Hindlimb muscle (tissue), 1 donor: ENCODE measurements around the gene CLSTN2. TPM values are rescaled to one million over a fixed set of nuclear protein-coding genes. Genes with fewer than 3 reads are reported as not detected.

Experiments used
- DNase-seq: peaks from one replicate; pipeline ENCODE4 v3.0.0-alpha.2; 2013
- polyA plus RNA-seq: library from polyadenylated mRNA; unstranded; fragments of 120-200 nt; gene quantifications from one replicate; pipeline ENCODE4 v1.2.1, GENCODE V29; 2013; ENCODE audit not compliant: insufficient read length

CLSTN2 gene
- polyA plus RNA-seq, 1 donor = 2.5 TPM

DNA sequence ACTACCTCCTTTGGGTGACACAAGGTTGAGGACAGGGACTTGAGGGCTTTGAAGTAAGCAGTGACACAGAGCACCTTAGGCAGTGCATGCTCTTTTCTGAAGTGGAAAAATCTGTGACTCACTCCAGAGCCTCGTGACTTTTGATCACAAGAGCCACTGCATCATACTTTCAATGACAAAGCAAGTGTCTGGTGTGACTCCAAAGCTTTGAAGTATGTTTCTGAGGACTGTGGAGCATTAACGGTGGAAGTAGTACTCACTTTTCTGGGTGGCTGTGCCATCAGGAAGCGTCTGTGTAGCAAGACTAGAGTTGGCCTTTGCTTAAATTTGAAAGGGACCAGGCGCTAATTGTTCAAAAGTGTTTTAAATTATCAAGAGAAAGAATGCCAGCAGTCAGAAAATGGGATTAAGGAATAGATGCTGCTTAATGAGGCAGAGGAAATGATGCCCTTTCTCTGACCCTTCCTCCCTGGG, 532.2 kb downstream of the CLSTN2 start:
- no peak for DNase-seq

- no peak for DNase-seq
These were observed 532.9 kb downstream of the CLSTN2 start for GRCh38 chr3:140467796-140468315.

DNA sequence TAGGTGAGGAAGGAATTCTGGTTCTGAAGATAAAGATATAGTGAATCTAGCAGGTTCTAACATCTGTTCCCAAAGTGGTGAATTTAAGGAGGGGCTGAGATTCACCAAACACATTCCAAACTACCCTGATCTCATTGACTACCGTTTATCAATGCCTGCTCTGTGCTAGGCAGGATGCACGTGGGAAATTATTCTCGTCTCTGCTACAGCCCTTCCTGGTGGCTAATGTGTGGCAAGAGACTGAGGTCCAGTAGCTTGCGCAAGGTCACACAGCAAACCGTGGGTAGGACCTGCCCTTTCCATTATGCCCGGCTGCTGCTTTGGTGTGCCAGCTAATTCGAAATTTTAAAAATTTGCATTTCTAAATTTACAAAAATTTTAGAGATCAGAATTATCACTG, 533.4 kb downstream of the CLSTN2 start:
- no peak for DNase-seq

GRCh38 chr3:140469491-140469890, 534.5 kb downstream of the CLSTN2 start:
- DNase-seq = no peak

GRCh38 chr3:140470211-140470610, 535.2 kb downstream of the CLSTN2 start:
- DNase-seq = no peak

DNA sequence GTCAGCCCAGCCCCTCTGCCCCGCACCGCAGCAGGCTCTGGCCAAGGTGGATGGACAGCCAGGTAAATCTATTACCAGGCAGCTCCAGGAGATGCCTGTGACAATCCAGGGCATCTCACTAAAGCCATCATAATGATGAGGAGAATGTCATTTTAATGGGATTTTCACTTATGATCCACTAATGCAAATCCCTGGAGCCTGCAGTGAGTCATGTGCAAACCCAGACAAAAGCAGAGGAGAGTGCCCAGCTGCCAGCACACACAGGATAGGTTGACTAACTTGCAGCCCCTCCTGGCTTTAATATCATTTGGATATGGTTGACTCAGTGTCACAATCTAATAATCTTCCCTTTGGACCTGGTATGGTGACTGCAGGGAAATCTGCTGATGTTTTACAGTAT, 536.0 kb downstream of the CLSTN2 start:
- DNase-seq = no peak

DNA sequence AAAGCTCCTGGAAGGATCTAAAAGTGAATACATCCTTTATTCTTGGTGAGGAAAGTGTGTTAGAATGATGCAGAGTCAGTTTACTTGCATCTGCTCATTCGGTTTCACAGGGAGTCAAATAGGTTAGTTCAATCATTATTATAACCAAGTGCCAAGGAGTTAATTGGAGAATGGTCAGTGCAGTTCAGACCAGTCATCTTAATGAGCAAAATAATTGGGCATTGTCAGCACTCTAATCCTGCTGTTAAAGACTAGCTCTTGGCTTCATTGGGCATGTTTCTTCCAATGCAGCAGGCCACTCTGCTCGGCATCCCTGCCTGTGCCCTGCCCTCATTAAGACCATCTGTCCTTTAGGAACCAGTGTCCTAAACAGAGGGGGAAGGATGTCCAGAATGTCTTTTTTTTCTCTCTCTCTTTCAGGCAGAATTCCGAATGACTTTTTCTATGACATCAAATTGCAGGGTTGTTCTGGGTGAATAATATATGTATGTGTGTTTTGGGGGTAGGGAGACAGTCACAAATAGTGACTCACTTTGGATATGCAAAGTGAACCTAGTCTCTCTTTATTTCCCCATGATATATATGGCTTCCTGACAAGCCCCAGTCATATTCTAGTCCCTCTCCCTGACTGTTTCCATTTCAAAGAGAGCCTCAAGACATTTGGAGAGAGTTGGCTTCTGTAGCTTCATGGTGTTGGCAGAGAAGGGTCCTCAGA, 537.5 kb downstream of the CLSTN2 start:
- DNase-seq = no peak

DNA sequence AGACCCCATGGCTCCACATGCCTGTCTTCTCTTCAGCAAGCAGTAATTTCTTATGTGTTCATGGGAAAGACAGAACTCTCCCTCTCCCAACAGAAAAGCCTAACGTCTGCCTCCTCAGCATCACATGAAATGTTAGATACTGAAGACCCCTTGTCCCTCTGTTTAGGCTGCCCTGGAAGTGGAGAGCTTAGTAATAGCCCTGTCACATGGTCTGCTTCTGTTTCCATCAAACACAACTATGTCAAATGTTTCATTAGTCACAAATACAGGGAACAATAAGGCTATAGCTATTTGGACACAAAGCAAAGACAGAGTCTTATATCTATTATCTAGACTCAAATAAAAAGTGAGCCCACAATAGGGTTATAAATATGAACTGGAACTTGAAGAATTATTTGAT, 552.6 kb downstream of the CLSTN2 start:
- no peak for DNase-seq

DNA sequence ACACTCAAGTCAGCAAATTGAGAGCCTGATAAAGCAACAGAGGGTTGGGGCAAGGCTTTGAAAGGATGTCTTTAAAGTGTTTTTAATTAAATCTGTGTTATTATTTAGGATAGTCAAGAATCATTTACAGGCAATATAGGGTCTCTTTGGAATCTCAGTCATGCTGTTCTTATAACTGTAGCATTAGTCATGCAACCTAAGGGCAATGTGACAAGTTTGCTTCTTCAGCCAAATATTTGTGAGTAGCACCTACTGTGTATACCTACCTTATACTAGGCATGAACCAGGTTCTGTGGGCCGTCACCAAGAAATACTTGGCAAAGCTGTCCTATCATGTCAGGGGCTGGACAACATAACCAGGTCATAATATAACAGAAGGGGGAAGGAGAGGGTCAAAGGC, 558.3 kb downstream of the CLSTN2 start:
- no peak for DNase-seq

GRCh38 chr3:140494970-140495369, 560.0 kb downstream of the CLSTN2 start:
- no peak for DNase-seq

DNA sequence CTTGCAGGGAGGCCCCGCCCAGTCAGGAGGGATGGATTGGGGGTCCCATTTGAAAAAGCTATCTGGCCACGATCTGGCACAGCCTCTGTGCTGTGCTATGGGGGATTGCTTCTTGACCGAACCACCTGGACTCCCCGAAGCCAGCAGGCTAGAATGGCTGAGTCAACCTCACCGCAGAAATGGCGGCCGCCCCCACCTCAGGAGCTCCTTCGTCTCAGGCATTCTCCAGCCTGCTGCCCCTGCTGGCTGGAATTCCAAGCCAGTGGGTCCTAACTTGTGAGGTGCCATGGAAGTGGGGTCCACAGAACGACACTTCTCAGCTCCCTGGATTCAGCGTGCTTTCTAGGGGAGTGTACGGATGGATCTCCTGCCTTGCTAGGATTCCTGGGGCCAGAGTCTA, 562.3 kb downstream of the CLSTN2 start:
- no peak for DNase-seq

GRCh38 chr3:140499114-140499757, 564.3 kb downstream of the CLSTN2 start:
- DNase-seq = no peak

GRCh38 chr3:140500473-140500872, 565.5 kb downstream of the CLSTN2 start:
- DNase-seq = no peak

- no peak for DNase-seq
These were observed 566.2 kb downstream of the CLSTN2 start for GRCh38 chr3:140501061-140501769.

- no peak for DNase-seq
These were observed 566.9 kb downstream of the CLSTN2 start for GRCh38 chr3:140501770-140502364.

DNA sequence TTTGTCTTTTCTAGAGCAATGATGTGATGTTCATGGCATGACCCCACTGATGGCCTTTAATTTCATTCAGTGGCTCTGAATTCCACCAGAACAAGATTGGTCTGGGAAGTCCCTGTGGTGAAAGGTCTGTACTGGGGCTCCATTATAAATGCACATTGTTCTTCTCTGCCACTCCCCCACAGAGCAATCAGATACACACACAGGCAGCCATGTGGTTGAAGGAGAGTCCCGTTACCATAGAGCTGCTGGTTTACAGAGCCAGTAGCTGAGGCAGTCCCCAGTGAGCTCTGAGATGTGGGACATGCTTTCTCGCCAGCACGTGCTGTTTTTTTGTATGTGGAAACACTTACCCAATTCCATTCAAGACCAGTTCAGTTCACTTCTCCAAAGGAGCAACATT, 570.2 kb downstream of the CLSTN2 start:
- DNase-seq = no peak

DNA sequence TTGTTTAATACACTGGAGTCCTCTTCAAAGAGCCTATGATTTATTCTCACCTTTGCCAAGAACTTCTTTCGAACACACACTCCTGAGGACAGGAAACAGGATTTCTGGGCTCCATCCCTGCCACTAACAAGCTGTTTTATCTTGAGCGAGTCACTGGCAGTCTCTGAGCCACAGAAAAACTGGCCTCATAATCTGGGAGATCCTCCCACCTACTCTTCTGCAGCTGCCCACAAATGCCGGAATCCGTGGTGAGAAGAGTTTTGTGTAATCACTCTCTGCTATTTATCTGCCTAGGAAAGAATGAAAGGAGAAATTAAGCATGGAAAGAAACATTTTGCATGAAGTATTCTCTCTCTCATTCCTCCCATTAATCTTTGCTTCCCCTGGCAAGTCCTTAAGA, 570.9 kb downstream of the CLSTN2 start:
- no peak for DNase-seq

DNA sequence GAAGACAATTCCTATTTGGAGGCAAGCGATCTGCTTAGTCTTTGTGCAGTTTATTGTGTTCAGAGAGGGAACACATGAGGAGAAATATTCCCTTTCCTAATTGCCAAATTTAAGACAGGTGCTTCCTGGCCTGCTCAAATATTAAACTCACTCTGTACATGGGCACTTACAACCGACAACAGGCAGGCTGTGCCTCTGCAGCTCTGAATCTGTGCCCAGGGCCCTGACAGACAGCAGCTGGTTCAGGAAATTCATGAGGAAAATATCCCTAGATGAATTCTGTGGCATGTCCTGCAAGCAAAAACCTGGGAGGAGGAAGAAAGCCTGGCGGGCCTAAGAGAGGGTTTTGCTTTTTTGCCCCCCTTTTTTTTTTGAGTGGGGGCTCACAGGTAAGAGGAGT, 573.6 kb downstream of the CLSTN2 start:
- DNase-seq = no peak

DNA sequence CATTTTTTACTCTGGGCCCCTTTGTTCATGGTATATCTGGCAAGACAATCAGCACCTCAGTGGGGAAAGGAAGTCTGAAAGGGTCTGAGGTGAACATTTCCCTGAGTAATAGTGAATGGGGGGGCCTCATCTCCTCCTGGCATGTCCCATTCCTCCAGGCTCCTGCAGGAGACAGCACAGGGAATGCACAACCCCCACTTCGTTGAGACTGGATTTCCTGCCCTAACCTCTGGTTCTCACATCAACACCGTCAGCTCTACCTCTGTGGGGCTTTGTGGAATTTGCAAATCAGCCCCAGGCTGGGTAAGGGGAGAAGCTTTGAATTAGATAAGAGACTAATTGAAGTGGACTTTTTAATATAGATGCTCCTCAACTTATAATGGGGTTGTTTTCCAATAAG, 574.5 kb downstream of the CLSTN2 start:
- no peak for DNase-seq

DNA sequence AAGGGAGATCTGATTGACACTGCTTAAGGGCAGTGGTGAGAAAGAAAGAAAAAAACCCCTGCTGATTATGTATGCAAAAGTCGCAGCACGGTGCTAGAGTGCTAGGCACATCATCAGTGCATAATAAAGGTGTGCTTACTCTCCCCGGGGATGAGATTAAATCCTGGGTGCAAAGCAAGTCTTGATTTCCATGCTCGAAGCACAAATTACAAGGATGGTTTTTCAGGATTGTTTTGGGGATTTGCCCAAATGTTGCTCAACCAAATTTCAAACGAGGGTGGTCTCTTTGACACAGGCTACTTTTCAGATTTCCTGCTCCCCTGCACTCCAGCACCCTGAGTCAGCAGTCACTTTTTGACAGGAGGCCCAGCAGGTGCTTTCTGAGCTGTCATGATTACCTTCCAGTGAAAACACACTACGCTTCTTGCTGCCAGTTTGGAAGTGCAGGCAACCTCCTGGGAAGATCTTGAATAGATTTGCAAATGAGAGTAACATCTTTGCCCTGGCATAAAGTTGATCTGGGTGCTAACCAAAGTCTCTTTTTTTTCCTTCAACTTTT, 575.4 kb downstream of the CLSTN2 start:
- no peak for DNase-seq

GRCh38 chr3:140521751-140522445, 586.9 kb downstream of the CLSTN2 start:
- DNase-seq = no peak
